ENCODE data around the gene NDUFC2.
"Not testable (repeated sequence)": the region's sequence is repeated elsewhere in the genome, so short reads cannot be mapped to it uniquely, and the experiment has no call there.

The NDUFC2 gene

DNA sequence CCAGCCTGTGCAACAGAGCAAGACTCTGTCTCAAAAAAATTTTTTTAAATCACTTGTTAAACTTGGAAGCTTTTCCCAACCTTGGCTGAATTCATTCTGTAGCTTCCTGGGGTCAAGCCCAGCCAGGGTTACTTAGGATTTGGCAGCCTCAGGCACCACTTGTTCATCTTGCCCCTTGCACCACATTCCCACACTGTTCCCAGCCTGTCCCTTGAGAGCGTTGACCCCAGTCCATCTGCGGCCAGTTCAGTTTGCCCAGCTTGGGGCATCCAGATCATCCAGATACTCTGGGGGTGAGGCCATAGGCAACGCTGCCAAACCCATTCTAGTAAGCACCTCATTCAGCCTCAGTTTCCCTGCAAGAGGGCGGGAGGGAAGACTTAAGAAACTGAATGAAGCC is 24.7 kb downstream of the NDUFC2 start:
- DNase-seq (ENCODE audit: low read depth) = no peak

GRCh38 chr11:78050964-78051831 is 28.5 kb downstream of the NDUFC2 start:
- DNase-seq (ENCODE audit: low read depth) = no peak

GRCh38 chr11:78049348-78049747 is 30.3 kb downstream of the NDUFC2 start:
- no peak for DNase-seq (ENCODE audit: low read depth)

GRCh38 chr11:78048561-78048960 is 31.1 kb downstream of the NDUFC2 start:
- no peak for DNase-seq (ENCODE audit: low read depth)

- no peak for DNase-seq (ENCODE audit: low read depth)
Measured at GRCh38 chr11:78046486-78046854, 33.2 kb downstream of the NDUFC2 start.

DNA sequence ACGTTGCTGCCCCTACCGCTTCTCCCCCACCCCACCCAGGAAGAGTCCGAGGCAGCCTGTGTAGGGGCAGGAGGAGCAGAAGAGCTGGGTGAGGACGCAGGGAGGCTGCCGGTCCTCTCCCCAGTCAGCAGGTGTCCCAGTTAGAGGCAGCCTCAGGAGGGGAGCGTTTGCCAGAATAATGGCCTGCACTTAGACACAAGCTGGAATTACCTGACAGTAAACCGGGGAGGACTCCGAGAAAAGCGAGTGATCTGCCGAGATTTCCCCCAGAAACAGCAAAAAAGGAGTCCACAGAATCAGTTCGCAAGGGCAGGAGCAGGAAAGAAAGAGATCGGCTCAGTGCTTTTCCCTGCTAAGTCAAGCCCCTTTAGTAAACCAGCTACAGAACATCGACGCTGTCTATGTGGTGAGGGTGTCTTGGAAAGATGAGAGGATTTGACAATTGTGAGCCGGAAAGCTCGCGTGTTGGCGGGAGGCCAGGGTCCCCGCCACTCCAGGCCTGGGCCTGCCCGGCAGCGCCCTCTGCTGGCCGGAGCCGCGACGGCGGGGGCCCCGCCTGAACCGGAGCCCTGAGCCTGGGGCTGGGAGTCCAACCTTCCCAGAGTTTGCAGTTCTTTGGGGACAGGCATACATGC is 33.7 kb downstream of the NDUFC2 start:
- DNase-seq (ENCODE audit: low read depth) = peak; percentile 37

GRCh38 chr11:78044706-78045105 is 35.0 kb downstream of the NDUFC2 start:
- DNase-seq (ENCODE audit: low read depth) = no peak

DNA sequence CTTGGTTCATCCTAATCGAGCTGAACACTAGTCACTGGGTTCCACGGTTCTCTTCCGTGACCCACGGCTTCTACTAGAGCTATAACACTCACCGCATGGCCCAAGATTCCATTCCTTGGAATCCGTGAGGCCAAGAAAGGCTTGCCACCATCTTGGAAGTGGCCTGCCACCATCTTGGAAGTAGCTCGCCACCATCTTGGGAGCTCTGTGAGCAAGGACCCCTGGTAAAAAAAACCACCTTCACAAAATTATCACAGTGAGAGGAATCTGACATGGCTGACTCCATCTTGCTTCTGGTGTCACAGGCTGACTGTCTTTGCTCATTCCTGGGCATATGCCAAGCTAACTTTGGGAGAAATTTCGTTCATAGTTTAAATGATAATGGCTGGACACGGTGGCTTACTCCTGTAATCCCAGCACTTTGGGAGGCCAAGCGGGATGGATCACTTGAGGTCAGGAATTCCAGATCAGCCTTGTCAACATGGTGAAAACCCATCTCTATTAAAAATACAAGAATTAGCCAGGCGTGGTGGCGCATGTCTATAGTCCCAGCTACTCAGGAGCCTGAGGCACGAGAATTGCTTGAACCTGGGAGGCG is 37.7 kb downstream of the NDUFC2 start:
- DNase-seq (ENCODE audit: low read depth) = no peak

DNA sequence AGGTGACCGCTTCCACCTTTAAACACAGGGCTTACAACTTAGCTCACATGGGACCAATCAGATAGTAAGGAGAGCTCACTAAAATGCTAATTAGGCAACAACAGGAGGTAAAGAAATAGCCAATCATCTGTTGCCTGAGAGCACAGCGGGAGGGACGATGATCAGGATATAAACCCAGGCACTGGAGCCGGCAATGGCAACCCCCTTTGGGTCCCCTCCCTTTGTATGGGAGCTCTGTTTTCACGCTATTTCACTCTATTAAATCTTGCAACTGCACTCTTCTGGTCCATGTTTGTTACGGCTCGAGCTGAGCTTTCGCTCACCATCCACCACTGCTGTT is 38.3 kb downstream of the NDUFC2 start:
- not testable (repeated sequence) for DNase-seq (ENCODE audit: low read depth)

DNA sequence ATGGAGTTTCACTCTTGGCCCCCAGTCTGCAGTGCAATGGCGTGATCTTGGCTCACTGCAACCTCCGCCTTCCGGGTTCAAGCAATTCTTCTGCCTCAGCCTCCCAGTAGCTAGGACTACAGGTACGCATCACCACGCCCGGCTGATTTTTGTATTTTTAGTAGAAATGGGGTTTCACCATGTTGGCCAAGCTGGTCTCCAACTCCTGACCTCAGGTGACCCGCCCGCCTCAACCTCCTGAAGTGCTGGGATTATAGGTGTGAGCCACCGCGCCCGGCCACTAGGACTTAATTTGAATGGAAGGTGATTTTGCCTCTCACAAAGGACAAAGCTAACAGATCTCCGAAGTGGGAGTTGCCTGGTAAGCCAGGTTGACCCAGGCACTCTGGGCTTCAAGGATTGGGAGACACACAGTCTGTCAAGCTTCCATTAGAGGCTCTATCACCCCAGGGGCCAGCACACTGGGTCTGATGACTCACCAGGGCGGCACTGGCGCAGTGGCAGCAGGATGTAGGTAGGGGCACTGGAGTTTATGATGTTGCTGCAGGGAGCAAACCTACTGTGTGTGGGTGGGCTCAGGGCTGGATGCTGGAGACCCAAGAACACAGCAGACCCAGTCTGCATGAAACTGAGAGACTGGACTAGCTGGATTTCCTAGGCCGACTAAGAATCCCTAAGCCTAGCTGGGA is 38.8 kb downstream of the NDUFC2 start:
- DNase-seq (ENCODE audit: low read depth) = no peak

- DNase-seq (ENCODE audit: low read depth) = peak; percentile 68
Measured at GRCh38 chr11:78039919-78040671, 39.6 kb downstream of the NDUFC2 start.

DNA sequence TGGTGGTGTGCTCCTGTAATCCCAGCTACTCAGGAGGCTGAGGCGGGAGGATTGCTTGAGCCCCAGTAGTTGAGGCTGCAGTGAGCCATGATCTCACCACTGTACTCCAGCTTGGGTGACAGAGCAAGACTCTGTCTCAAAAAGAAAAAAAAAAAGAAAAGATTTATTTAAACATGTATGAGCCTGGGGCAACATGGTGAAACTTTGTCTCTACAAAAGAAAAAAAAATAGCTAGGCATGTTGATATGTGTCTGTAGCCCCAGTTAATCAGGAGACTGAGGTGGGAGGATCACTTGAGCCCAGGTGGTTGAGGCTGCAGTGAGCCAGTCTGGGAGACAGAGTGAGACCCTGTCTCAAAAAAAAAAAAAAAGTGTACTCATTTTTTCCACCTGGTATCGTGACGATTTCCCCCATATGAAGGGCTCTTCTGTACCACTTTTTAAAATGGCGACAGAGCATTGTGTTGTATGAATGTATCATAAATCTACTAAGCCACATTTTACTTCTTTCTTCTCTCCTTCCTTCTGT is 40.2 kb downstream of the NDUFC2 start:
- DNase-seq (ENCODE audit: low read depth) = no peak

DNA sequence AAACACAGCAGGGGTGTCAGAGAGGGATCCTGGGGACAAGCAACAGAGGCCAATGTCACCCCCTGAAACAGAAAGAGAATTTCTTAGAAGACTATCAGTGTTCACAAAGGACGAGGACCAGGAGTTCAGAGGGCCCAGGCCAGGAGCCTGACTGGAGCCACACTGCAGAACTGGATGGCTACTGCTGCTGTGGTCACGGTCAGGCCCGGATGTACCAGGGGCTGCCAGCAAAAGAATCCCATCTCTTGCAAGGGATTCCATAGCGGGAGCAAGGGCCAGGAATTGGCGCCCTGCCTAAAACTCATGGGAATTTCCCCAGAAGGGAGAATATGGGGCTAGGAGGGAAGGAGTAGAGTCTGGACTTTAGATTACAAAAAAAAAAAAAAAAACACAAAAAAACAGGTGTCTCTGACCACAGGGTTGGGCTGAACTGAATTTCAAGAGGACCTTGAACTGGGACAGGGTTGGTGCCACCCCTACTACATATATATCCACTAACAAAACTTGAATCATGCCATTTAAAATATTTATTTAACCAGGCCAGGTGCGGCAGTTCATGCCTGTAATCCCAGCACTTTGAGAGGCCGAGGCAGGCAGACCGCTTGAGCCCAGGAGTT is 40.9 kb downstream of the NDUFC2 start:
- no peak for DNase-seq (ENCODE audit: low read depth)

DNA sequence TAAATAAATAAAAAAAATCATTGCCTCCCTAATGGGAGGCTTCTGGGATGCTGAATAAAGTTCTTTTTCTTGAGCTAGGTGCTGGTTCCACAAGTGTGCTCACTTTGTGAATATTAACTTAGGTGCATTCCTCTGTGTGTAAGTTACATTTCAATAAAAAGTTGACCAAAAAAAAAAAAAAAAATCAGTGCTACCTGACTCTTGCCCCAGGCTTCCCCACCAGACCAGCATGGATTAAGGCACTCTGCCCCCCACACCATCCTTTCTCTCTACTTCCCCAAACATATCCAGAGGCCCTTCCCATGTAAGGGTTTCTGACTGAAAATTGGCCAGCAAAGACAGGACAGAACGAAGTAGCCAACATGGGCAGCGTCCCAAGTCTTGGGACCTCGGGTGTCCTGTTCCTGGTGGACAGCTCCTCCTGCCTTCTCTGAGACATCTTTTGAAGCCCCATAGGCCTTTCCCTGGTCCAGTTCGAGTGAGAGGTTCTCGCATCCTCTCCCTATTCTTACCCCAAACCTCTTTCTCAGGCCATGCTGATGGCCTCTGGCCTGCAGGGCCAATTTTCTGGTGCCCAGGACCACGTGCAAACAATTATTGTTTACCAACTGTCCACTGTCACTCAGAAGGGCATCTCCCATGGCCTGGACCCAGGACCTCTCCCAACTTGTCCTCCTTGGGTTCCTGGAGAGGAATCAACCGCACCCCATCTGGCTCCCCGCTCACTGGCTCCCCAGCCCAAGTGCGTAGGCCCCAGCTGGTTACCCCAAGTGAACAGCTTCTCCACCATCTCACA is 41.6 kb downstream of the NDUFC2 start:
- no peak for DNase-seq (ENCODE audit: low read depth)

DNA sequence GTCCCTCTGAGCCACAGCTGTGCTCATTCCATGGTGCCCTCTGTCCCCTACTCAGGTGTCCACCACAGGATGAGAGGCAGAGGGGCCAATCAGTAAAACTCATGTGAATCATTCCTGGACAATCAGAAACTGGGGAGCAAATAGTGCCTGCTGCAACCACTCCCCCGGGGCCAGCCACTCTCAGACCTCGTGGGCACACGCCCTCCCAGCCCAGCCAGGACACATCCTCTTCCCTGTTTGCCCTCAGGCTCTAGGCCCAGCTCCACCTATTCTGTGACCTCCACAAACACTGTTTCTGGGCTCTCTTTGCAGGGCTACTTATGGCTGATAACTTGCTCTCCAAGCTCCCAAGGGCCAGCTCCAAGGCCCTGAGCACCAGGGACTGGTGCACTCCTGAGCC is 42.6 kb downstream of the NDUFC2 start:
- no peak for DNase-seq (ENCODE audit: low read depth)

GRCh38 chr11:78036313-78036712 is 43.3 kb downstream of the NDUFC2 start:
- DNase-seq (ENCODE audit: low read depth) = no peak

- DNase-seq (ENCODE audit: low read depth) = no peak
Measured at GRCh38 chr11:78034623-78035022, 45.0 kb downstream of the NDUFC2 start.

- DNase-seq (ENCODE audit: low read depth) = no peak
Measured at GRCh38 chr11:78033040-78033439, 46.6 kb downstream of the NDUFC2 start.

DNA sequence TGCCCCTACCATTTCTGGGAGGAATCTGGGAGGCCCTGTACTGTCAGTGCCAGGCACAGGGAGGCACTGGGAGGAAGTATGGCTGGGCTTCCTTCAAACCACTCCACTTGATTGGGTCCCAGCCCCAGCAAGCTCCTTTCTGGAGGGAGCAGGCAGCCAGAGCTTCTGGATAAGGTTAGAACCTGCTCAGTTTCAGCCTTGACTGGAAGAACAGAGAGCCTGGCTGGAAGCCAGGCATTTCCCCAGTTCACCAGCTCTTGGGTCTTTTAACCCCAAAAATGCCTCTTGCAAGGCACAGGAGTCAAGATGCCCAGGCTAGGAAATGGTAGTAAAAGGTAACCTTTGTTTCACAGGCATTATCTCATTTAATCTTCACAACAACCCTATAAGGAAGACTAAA is 47.6 kb downstream of the NDUFC2 start:
- DNase-seq (ENCODE audit: low read depth) = no peak

DNA sequence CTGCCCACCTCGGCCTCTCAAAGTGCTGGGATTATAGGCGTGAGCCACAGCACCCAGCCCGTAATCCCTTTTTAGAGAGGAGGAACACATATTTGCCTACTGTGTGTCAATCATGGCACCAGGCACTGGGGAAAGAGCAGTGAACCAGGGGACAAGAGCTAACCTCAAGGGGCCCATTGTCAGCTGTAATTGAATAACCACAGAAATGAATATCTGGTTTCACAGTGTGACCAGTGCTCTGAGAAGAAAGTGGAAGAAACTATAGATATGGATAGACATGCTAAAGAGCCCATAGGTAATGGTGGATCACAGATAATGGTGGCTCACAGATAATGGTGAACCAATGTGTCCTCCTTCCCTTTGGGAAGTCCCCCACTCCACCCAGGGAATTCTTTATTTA is 48.0 kb downstream of the NDUFC2 start:
- no peak for DNase-seq (ENCODE audit: low read depth)
